T follicular helper cell (primary cell): ENCODE results near the gene AMPD3.

Experiments used
- DNase-seq: peaks from one replicate; pipeline ENCODE4 v3.0.0-alpha.2; 2020; ENCODE audit warnings: low read depth

The AMPD3 gene

DNA sequence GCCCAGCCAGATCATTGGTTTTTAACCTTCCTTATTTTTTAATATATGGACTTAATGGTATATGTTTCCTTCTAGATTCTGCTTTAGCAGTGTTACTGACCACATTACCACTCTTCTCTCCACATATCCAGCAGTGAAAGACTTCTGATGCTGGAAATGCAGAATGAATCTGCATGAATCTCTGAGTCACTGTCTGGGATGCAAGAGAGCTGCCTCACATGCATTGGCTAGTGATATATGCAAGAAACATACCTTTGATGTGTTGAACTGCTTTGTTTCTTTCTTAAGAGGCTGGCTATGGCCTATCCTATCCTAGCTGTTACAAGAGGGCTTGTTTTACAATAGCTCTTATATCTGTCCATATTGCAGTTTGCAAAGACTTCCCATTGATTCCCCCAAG is 16.6 kb upstream of the AMPD3 start:
- DNase-seq: no peak

DNA sequence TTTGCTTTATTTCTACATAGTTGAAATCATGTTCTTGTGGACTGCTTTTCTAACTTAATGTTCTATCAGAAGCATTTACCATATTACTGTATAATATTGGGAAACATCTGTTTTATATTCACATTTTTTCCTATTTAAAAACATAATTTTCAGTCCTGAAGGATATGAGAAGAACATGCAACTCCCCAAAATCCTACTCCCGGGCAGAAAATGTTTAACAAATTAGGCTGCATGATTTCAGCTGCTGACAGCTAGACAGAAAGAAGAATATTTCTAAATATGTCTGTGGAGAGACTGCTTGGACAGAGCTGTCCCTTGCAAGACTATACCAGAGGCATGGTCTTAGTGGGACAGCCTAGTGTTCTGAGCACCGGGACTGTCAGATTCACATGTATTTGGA is 15.7 kb upstream of the AMPD3 start:
- no peak for DNase-seq

GRCh38 chr11:10439924-10440323 is 15.1 kb upstream of the AMPD3 start:
- DNase-seq: no peak

DNA sequence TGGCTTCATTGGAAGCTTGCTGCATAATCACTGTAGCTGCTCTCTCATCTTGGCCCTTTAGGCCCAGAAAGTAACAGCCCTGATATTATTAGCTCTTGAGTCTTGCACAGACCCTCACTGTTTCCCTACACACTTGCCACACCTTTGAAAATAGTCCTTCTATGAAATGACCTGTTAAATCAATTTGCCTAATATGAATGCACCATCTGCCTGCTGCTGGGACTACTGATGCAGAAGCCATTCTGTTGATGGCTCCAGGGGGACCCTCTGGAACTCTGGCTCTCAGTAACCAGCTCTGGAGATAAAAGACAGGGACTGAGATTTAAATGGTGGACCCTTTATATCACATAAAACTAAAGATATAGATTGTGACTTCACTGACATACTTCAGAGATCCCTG is 14.7 kb upstream of the AMPD3 start:
- DNase-seq: no peak

DNA sequence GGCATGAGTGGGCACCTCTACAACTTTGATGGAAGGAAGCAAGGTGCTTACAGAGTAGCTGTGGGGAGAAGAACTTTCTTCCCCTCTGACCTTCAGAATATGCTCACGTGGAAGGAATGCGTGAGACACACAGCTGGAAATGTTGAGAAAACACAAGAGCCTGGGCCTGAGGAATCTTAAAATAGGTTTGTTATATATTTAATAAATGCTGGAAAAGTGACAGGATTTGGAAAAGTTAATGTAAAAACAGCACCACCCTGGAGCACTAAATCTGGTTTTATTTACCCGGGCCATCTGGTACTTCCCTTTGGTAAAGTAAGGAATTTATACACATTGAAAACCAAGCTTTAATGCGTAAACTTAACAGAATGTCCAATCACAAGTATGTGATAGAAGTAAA is 14.0 kb upstream of the AMPD3 start:
- no peak for DNase-seq

DNA sequence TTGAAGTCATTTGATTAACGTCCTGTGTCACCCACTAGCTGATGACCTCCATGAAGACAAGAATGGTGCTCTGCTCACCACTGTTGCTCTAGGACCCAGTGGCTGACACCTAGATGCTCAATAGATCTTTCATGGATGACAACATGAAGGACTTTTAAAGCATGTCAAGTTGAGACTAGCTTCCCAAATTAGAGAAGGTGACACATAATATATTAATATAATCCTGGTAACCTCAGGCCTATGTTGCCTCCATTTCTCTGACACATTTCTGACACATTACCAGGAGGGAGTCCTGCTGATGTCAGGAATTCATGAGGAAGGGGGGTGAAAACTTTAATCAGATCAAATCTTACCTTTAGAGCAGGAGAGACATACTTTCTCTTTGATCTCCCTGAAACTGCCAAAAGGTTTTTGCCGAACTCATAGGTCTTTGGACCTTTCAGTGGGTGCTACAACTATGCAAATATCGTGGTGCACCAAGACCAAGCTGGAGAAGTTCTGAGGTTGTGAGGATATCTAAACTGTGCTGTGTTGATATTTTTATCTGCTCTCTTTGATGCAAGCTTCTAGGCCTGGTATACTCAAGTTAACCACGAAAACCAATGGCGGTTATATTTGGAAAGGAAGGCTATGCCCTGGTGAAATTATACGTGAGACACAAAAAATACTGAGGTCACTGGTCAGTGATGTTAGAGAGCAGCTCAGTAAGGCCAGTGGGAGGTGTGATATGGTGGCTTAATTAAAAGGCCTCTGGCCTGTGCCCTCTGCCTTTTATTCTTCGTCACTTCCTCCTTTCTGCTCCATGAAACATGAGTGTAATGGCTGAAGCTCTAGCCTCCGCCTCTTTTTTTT is 13.2 kb upstream of the AMPD3 start:
- no peak for DNase-seq

DNA sequence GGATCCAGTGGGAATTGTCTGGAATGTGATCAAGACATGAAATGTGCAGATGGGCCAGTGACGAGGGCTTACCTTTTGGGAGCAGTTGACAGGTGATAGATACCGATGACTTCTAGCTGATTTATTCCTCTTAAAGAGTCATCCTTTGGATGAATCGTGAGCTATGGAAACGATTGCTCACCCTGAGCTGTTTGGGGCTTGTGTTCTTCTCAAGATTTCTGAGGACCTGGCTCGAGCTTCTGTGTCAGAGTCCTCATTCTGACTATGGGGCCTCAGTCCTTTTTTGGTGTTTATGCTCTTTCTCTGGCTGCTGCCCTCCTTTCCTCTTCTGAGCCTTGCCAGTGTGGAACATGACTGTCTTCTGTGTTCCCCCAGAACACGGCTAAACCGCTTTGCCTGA is 11.9 kb upstream of the AMPD3 start:
- DNase-seq: no peak

- DNase-seq: no peak
Observed at GRCh38 chr11:10443721-10444235, 11.3 kb upstream of the AMPD3 start.

GRCh38 chr11:10444725-10445315 is 10.2 kb upstream of the AMPD3 start:
- DNase-seq: no peak

DNA sequence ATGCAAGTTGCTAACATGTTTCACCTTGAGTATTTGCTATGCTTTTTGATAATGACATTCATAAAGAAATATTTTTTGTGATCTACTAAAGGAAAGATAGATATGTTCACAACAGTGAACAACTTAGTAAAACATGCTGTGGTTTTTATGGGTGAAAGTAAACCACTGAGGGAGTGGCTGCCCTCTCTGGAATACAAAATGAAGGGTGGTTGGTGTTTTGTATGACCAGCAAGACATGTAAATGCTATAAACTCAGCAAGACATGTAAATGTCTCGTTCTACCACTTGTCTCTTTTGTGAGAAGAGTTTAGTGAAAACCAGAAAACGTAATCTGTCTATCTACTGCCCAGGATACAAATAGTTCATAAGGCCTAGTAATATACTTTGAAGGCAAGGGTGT is 7.6 kb upstream of the AMPD3 start:
- no peak for DNase-seq

DNA sequence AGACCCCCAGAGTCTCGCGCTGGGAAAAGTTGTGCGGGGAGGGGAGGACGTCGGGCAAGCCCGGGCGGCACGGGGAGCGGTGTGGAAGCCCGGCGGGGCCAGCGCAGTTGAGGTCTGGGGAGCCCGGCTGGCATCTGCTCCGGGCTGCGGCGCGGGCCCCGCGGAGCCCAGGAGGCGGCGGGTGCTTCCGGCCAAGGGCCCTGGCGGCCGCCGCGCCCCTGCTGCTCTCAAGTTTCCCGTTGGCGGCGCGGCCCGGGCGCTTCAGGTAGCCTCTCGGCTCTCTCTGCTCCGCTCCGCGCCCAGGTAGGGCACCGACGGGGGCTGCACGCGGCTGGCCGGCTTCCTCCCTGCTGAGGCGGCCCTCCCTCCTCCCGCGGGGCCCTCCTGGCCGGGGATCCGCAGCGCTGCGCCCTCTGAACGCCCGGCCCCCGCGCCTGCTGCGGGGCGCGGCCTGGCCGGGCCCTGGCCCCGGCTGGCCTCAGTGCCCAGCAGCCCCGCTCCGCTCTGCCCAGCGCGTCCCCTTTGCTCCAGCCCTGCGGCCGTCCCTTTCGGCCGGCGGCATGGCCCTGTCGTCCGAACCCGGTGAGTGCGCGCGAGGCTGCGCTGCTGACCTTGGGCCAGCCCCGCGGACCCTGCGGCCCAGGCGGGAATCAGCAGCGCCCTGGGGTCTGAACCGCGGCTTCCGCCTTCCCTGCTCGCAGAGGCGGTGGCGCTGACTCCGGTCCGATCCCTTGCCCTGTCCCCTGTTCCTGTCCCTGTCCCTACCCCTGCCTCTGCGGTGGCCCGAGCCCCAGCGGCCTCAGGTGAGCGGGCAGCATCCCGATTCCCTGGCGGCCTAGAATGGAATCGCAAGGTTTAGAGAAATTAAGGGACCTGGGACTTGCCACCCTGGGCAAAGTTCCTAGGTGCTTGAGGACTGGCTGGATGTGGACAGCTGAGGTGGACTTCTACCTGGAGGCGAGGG is 4.3 kb upstream of the AMPD3 start:
- peak; percentile 20 for DNase-seq

DNA sequence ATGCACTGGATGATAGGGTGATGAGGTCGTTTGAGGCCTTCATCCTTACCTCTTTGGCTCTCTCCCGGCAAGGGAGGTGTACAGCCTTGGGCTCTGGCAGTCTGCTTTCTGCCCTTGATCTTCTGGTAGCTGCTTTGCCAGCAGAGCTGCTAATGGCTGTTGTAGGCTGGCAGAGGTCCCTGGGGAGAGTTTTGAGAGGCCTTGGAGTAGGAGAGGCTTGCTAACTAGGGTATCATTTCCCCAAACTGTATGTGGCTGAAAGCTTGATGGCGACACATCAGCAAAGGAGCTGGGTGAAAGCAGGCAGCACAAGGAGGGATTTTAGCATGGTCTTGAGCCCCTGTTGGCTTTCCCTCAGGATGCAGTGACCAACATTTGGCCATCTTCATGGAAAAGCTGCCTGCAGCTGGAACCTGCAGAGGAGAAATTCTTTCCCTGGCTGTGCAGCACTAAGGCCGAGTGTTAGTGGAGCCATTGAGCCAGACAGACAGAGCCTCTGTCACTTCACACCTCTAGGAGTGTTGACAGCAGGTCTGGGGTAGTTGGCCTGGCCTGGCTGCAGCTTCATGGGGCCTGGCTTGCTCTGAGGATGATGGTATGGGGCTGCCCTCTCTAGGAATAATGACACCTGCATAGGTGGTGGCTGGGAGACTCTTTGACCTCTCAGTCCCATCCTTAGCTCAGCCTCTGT is 3.5 kb upstream of the AMPD3 start:
- DNase-seq: no peak

DNA sequence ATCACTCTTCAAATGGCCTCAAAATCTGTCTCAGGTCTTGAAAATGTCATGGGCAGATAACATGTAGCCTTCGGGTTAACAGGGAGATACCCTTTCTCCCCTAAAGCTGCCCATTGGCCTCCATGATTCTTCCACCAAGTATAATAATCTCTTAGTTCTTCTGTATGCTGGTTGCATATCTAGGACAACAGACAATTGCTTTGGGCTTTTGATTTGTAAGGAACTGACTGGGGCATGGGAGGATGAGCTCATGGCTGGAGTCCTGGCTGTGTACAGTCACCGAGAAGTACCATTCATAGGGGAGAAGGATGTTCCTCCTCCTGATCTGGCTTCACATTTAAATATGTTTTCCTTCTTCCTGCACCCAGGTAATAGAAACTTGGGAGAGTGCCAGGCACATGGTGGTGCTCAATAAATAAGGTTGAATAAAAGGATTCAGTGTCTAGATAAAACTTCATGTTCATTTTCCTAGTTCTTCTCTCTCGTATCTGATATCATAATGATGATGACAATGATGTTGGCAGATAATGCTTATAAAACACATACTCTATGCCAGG is 2.8 kb upstream of the AMPD3 start:
- no peak for DNase-seq

DNA sequence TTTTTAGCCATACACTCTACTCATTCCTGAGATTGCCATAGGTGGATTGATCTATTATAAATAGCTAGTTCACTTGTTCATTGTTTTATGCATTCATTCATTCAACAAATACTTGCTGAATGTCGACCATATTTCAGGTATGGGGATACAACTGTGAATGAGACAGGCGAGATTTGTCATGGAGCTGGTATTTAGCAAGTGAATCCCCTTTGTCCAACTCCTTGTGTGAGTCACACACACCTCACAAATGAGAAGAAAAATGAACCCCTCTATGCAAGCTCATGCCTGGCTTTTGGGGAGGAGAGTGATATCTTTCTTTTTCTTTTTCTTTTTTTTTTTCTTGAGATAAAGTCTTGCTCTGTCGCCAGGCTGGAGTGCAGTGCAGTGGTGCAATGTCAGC is 1.8 kb upstream of the AMPD3 start:
- DNase-seq: no peak

- DNase-seq: peak; percentile 68
Observed at GRCh38 chr11:10455637-10456487, 798 bp downstream of the AMPD3 start.

DNA sequence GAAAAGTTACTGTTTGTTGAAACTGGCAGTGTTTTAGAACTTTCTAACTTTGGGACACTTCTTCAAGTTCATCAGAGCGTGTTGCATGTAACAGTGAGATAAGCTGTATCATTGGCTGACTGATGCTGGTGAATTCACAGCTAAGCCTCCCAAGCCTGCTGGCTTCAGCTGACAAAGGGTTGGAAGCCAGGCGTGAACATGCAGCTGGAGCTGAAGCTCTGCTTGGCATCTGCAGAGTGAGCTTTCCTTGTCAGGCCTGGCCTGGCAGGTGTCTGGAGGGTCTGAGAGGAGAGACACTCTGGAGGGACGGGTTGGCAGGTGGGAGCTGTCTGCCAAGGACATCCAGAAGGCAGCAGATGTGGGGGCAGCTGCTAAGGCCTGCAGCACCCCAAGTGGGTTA is 1.5 kb downstream of the AMPD3 start:
- no peak for DNase-seq

DNA sequence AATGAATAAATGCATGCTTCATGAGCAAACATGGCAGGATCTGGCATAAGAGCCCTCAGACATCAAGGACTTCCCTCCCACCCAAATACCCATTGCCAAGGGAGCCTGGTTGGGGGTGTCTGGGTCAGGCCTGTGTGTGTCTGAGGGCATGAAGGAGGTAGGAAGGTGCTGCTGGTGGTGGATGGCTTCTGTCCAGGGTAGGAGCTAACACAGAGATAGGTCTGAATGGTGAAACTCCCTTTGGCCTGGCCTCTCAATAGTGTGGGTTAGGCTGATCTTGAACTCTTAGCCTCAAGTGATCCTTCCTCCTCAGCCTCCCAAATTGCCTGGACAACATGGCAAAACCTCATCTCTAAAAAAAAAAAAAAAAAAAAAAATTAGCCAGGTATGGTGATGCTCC is 2.8 kb downstream of the AMPD3 start:
- DNase-seq: no peak

DNA sequence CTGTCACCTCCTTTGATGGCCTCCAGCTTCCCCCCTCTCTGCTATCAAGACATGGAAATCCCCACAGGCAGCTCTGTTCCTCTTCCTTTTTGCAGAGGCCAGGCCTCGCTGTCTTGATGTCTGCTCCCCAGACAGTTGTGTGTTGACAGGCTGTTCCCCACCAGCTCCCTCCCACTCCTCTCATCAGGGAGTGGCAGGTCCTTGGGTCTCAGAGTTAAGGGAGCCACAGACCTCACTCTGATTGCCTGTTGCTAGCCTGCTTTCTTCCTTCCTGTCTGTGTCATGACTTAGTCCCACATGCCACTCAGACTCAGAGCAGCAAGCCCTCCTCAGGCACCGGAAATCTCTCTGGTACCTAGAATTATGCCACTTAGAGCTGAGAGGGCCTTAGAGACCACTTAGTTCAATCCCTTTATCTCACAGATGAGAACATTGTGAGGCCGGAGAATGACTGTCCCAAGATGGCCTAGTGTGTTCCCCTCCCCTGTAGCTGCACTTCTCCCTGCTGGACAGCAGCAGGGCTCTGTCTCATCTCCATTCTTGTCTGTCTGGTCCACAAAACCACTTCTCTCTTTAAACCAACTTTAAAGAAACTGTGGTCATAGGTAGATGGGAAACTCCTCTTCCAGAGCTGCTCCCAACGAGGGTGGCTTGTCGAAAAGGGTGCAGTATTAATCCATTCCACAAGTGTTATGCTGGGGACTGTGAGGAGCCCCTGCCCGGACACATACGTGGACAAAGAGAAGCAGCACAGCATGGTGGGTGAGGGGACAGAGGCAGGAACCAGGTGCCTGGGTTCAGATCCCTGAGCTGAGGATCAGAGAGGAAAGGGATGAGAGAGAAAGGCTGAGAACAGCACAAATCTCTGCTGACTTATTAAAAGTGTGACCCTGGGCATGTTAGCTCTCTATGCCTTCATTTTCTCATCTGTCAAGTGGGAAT is 4.2 kb downstream of the AMPD3 start:
- DNase-seq: peak; percentile 61

DNA sequence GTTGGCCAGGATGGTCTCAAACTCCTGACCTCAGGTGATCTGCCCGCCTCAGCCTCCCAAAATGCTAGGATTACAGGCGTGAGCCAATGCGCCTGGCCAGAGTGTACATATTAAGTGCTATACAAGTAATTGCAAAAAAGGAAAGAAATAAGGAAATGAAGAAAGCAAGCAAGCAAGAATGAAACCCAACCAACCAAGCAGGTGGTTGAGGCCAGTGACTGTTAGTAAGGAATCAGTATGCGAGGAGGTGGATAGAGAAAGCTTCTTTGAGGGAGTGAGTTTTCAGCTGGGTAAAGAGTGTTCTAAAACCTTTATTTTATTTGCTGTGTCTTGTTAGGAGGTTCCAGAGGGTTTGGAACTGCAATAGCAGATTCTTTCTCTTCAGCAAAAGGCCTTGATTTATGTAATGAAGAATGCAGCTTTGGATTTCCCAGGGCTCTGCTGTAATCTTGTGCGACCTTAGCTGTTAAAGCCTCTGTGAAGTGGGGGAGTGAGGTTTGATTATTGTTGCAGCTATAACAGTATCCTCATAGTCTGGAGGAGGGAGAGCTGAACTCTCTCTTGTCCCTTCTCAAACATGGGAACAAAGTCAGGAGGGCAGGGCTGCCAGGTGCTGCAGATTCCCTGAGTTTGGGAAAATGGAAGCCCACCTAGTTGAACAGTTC is 5.7 kb downstream of the AMPD3 start:
- DNase-seq: no peak
